ENCODE measurements around the gene PERCC1.

PERCC1 gene

DNA sequence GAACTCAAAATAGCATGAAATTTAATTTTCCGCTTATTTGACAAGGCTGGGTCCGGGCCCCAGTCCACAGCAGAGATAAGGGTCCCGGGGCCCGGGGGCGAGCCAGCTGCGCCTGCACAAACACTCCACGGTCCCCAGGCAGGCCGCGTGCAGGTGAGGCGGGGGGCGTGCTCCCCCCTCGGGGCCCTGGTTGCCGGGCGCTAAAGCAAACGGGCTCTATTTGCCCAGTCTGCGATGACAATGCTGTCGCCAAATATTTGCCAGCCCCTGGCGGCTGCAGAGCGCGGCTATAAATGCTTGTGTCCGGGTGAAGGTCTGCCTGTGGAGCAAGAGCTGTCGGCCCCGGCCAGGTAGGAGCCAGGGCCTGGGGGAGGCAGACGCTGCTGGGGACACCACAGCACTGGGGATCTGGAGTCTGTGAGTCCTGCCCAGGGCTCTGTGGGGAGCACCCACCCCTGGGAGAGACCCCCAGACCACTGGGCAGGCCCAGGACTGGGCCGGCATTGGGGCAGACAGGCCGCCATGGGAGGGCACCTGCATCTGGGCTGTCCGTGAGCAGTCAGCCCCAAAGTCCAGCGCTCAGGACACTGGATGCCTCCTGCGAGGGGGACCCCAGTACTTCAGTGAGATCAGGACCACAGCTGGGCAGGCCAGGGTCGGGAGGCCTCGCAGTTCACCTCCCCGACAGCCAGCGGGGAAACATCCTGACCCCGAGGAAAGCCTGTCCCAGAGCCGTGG is at the start of gene PERCC1:
TSS of gene PERCC1 (plus strand) at position 320 of the 738 bp plus-strand sequence. CDS start 1,516 bp downstream, outside the sequence.
- FAIRE-seq: no peak

DNA sequence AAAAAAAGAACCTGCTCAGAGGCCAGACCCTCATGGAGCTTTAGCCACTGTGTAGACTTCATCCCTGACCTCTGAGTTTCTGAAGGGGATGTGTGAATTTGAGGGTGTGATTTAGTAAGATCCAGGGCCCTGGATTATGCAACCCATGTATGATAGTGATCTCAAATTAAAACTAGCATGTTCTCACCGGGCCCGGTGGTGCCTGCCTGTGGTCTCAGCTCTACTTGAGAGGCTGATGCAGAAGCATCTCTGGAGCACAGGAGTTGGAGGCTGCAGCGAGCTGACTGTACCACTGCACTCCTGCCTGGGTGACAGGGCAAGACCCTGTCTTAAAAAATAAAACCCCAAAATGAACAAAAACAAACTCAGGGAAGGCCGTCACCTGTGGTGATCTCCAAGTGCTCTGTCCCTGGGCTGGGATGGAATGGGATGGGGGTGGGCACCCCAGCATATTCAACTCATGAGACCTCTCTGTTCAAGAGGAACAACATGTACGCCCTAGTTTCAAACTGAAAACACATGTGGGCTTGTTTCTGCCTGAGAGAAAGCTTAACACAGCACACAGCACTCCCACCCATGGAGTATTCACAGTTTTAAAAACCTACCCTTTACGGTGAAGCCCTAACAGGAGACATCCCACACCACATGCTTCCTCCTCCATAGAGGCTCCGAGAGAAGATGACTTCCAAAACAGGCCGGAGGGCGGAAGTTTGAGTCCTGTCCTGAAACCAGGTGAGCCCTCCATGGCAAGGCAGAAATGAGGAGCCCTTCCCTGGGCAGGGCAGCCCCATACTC is 49.1 kb upstream of the PERCC1 start:
- no peak for FAIRE-seq

- no peak for FAIRE-seq
These were observed 47.3 kb upstream of the PERCC1 start for GRCh38 chr16:1383556-1383955.

DNA sequence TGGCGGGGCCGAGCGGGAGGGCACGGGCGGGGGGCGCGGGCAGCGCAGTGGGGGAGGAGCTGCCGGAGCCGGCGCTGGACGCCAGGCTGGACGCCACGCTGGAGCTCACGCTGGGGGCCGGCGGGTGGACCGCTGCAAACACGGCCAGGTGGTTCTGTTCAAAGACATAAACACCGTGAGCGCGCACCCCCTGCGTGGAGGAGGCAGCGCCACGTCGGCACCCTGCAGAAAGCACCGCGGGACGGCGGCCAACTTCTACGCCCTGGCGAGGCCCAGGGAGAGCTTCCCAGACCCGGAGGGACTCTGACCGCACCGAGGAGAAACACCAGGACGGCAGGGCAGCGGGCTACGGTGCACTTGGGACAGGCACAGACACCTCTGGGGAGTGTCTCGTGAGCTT is 45.6 kb upstream of the PERCC1 start:
- FAIRE-seq: no peak

DNA sequence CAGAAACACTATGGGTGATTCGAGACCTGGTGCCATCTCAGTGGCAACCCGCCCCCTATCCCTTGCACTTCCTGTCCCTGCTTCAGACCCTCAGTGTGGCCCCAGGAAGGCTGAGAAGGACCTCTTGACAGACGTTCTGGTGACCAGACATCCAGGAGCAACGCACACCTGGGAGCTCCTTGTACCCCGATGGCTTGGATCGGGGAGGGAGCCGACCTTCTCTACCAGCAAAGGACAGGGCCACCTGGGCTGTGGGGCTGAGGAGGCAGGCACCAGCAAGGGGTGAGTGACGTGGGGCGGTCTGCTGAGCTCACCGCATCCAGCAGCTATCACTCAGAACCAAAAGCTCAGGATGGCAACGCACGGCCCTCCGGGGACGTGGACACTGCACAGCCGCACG is 43.5 kb upstream of the PERCC1 start:
- FAIRE-seq: no peak

GRCh38 chr16:1389762-1390161 is 41.1 kb upstream of the PERCC1 start:
- FAIRE-seq: no peak

DNA sequence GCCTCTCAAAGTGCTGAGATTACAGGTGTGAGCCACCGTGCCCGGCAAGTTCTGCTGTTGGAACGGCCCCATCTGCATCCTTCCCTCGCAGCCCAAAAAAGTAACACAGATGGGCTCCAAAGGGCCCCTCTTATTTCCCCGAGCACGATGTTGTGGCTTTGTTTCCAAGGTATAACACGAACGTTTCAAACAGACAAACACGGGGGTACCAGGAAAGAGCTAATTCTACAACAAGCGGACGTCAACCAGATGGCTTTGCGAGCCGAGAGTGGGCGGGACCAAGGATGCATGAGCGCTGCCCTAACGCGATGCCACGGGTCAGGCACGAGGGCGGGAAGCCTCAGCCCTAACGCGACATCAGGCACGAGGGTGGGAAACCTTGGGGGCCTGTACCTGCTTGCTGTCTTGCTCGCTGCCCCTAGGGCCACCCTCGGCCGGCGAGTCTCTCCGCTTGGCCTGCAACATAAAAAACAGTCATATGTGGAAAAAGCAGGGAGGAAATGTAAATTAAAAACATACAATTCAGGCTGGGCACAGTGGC is 40.6 kb upstream of the PERCC1 start:
- FAIRE-seq: no peak

DNA sequence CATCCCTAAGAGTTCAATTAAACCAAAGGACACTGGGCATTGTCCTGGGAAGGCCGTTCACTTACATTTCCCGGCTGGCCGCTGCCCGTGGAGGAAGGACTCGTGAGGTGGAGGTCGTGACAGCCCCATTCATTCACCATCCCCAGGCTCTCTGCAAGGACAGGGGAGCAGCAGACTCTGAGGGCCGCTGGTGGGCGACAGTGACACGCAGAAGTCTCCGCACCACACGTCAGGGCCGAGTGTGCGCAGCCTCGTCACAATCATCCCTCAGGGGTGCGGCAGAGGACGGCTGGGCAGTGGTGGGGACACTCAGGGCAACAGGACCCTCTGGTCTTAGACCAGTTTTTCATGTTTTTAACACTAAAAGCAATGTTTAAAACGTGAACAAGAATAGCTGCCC is 38.1 kb upstream of the PERCC1 start:
- FAIRE-seq: no peak

- FAIRE-seq: no peak
These were observed 37.2 kb upstream of the PERCC1 start for GRCh38 chr16:1393613-1394176.

GRCh38 chr16:1394367-1394951 is 36.4 kb upstream of the PERCC1 start:
- no peak for FAIRE-seq

GRCh38 chr16:1395444-1396031 is 35.3 kb upstream of the PERCC1 start:
- no peak for FAIRE-seq

- no peak for FAIRE-seq
These were observed 33.1 kb upstream of the PERCC1 start for GRCh38 chr16:1397779-1398178.

DNA sequence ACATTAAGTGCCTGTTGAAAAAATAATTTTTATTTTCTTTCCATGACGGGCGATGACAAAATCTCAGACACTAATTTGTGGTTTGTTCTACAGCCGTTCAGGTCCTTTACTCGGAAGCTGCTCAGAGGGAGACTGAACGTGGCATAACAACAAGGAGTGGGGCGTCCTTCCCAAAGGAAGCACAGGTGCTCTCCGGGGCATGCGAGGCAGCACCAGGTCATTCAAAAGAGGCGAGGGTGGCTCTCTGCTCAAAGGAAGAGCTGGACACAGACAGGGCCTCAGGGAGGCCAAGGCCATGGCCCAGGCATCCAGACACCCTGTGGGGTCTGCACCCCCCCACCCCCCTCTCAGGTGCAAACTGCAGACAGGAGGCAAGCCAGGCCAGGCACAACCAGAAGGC is 32.5 kb upstream of the PERCC1 start:
- no peak for FAIRE-seq

DNA sequence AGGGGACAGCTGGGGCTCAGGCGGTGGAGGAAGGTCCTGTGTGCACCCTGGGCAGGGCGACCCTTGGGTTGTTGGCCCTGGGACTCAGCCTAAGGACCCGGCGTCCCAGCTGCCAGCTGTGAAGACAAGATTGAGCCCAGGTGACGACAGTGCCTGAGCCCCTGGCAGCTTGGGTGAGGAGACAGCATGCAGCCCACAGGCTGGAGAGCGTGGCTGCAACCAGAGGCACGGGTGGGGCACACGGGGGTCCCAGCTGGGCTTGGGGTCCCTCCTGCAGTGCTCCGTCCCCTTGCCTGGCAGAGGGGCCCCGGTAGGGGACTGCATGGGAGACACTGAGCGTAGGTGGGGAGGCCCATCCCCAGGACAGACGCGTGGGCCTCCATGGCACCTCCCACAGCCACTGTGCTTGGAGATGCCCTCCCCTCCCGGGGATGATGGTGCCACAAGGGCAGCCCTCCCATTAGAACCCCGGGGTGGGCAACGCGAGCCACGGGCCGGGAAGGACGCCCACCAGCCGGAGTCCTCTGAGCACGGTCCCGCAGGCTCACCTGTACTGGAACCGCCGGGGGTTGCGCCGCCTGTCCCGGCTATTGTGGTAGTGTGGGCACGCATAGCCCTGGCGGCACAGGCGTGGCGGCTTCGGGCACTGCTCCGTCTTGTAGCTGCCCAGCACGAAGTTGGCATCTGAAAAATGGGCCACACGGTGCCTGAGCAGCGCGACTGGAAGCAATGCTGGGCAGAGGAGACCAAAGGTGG is 31.9 kb upstream of the PERCC1 start:
- FAIRE-seq: no peak

DNA sequence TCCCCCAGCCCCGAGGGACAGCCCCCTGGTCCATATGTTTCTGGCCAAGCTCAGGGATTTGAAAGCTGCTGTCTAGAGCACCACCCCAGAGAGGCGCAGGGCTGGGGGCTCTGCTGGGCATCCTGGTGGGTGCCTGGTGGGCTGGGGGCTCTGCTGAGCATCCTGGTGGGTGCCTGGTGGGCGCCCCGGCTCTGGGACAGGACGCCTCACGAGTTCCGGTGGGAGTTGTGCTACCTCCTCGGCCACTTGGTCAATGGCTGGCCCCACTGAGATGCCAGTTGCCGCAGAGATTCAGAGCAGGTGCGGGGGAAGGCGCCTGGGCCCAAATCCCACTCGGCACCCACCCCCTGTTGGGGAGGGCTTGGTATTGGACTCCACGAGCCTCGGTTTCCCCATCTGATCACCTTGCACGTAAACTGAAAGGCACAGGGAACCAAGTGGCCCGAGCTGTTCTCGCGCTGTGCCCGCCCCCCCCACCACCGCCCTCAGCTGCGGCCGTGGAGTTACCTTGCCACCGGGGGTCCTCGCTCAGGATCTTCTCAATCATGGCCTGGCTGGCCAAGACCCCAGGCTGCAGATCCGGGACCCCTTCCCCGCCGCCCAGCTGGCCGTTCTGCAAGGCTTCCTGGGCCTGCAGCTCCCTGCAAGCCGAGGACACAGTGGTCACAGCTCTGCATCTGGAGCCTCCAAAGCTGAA is 29.7 kb upstream of the PERCC1 start:
- no peak for FAIRE-seq

DNA sequence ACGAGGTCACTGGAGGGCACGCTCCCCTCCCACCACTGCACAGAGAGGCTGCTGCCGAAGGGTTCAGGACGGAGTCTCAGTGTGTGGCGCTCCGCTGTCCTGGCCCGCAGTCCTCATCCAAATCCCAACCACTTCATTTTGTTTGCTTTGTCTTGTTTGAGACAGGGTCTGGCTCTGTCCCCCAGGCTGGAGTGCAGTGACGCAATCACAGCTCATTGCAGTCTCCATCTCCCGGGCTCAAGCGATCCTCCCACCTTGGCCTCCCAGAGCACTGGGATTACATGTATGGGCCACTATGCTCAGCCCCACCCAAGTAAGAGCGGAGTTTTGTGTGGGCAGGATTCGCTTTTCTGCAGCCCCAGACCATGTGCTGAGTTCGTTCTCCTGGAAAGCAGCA is 29.1 kb upstream of the PERCC1 start:
- no peak for FAIRE-seq

DNA sequence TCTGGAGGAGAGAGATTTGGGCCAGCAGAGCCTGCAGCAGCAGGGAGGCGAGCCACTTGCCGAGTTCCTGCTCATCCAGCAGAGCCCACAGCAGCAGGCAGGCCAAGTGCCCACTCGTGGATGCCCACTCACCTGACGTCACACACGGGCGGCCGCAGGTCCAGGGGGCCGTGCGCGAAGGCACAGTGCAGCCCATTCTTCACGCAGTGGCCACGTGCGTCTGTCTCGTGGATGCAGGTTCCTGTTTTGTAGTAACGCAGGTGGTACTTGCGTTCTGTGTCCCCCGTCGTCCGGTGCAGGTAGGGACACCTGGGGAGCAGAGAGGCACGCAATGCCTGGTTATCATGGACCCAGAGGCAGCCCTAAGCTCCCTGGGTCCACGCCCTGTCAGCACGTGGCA is 27.8 kb upstream of the PERCC1 start:
- no peak for FAIRE-seq

GRCh38 chr16:1403733-1404132 is 27.1 kb upstream of the PERCC1 start:
- FAIRE-seq: no peak

GRCh38 chr16:1407753-1408152 is 23.1 kb upstream of the PERCC1 start:
- FAIRE-seq: no peak

DNA sequence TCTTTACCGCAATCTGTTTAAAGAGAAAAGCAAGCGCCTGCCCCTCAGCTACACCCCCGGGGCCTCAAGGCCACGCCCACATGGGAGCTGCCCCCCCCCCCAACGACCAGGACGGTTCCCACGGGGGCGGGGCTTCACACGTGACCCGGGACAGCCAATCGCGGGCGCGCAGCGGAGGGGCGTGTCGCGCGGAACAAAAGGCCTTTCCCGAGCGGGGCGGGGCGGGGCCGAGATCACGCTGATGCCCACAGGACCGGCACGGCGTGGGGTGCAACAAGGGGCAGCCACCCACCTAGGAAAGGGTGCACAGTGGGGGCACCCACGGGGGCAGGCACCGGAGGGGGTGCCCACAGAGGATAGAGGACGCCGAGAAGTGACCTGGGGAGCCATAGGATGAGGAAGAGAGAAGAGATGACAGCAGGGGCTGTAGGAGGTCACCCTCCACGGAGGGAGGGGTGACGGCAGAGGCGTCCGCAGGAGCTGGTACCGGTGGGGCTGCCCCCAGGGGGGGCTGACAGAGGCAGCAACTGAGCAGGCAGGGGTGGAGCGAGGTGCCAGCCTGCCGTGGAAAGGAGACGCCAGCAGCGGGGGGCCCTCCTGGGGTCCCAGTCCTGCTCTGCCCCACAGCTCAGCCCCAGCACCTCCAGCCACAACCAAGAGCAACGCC is 22.6 kb upstream of the PERCC1 start:
- peak; percentile 94 for FAIRE-seq

GRCh38 chr16:1412847-1413246 is 18.0 kb upstream of the PERCC1 start:
- no peak for FAIRE-seq
